Measurements from ENCODE around the gene TACC2.

- TF ChIP-seq OSR1 (CRISPR knock-in tag; IDR thresholded peaks at IDR 0.05) (no peak), ZNF565 (CRISPR knock-in tag; conservative IDR thresholded peaks at IDR 0.05; ENCODE audit: low read depth) (no peak), PATZ1 (CRISPR knock-in tag; IDR thresholded peaks at IDR 0.05; ENCODE audit: borderline replicate concordance) (no peak), ZFP30 (CRISPR knock-in tag; IDR thresholded peaks at IDR 0.05) (no peak), TSHZ2 (CRISPR knock-in tag; IDR thresholded peaks at IDR 0.05) (no peak), ZFP3 (CRISPR knock-in tag; IDR thresholded peaks at IDR 0.05) (no peak), ZC3H10 (CRISPR knock-in tag; IDR thresholded peaks at IDR 0.05) (no peak), CSRNP3 (CRISPR knock-in tag; IDR thresholded peaks at IDR 0.05) (no peak), ZNF70 (CRISPR knock-in tag; IDR thresholded peaks at IDR 0.05) (no peak), ESRRG (CRISPR knock-in tag; IDR thresholded peaks at IDR 0.05) (no peak), POU6F1 (CRISPR knock-in tag; IDR thresholded peaks at IDR 0.05; ENCODE audit: borderline replicate concordance, low read depth) (no peak), CREB5 (CRISPR knock-in tag; IDR thresholded peaks at IDR 0.05; ENCODE audit: low read depth) (no peak), TCF4 (CRISPR knock-in tag; IDR thresholded peaks at IDR 0.05; ENCODE audit: borderline replicate concordance) (no peak)
These were observed 218.6 kb downstream of the TACC2 start for GRCh38 chr10:122207596-122207995.

Data from SK-N-SH treated with all-trans-retinoic acid at 6 μM for 48 hours (cell line).